Measurements from ENCODE around the gene GPC5.

DNA sequence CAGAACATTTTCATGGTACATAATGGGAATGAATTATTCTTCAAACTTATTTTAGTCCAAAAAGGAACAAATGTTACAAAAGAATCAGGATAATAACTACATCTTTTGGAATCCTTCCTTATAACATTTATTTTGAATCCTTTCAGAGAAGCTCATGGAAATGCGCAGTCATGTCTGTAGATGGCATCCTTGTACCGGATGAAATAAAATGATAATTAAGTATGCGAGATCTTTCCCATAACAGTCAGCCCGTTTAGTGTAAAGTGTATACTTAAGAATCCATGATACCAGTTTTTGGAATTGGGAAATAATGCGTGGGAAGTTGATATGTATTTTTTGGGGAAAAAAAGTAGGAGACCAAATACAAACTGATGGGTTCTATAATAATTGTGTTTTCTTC is 418.8 kb downstream of the GPC5 start:
- TF ChIP-seq KDM5A (IDR thresholded peaks at IDR 0.05; ENCODE audit: low read length) (no peak), RXRA (IDR thresholded peaks at IDR 0.05; ENCODE audit: insufficient read depth, low read depth, low read length) (no peak), TBP (IDR thresholded peaks at IDR 0.05; ENCODE audit: low read depth, low read length) (no peak), JUND (IDR thresholded peaks at IDR 0.05; ENCODE audit: low read length) (no peak), BRCA1 (IDR thresholded peaks at IDR 0.05; ENCODE audit: low read depth, low read length) (no peak), POLR2A (IDR thresholded peaks at IDR 0.05; ENCODE audit: control extremely low read depth in 1 of 2, low read depth in 2 of 2, low read length in 2 of 2) (no peak), GABPA (IDR thresholded peaks at IDR 0.05; ENCODE audit: borderline replicate concordance, insufficient read depth, low read length) (no peak), SUZ12 (IDR thresholded peaks at IDR 0.05; ENCODE audit: low read length) (no peak), RNF2 (IDR thresholded peaks at IDR 0.05; ENCODE audit: borderline replicate concordance, low read depth, low read length, missing control alignments, poor library complexity, severe bottlenecking) (no peak), POLR2AphosphoS5 (IDR thresholded peaks at IDR 0.05; ENCODE audit: low read depth, low read length) (no peak), CBX5 (IDR thresholded peaks at IDR 0.05; ENCODE audit: low read depth, low read length) (no peak)
- TF ChIP-seq, protein P1, sequence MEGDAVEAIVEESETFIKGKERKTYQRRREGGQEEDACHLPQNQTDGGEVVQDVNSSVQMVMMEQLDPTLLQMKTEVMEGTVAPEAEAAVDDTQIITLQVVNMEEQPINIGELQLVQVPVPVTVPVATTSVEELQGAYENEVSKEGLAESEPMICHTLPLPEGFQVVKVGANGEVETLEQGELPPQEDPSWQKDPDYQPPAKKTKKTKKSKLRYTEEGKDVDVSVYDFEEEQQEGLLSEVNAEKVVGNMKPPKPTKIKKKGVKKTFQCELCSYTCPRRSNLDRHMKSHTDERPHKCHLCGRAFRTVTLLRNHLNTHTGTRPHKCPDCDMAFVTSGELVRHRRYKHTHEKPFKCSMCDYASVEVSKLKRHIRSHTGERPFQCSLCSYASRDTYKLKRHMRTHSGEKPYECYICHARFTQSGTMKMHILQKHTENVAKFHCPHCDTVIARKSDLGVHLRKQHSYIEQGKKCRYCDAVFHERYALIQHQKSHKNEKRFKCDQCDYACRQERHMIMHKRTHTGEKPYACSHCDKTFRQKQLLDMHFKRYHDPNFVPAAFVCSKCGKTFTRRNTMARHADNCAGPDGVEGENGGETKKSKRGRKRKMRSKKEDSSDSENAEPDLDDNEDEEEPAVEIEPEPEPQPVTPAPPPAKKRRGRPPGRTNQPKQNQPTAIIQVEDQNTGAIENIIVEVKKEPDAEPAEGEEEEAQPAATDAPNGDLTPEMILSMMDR (IDR thresholded peaks at IDR 0.05; ENCODE audit: control extremely low read depth in 1 of 3, insufficient read depth in 1 of 3, low read depth in 1 of 3, low read length in 3 of 3): no peak
- TF ChIP-seq, protein P2, sequence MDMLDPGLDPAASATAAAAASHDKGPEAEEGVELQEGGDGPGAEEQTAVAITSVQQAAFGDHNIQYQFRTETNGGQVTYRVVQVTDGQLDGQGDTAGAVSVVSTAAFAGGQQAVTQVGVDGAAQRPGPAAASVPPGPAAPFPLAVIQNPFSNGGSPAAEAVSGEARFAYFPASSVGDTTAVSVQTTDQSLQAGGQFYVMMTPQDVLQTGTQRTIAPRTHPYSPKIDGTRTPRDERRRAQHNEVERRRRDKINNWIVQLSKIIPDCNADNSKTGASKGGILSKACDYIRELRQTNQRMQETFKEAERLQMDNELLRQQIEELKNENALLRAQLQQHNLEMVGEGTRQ (IDR thresholded peaks at IDR 0.05; ENCODE audit: low read length): no peak

Measured in H1 (cell line).